GM13977 (cell line): ENCODE results near the gene ZNF718.
"Not testable (repeated sequence)": the region's sequence is repeated elsewhere in the genome, so short reads cannot be mapped to it uniquely, and the experiment has no call there.

Experiments used
- DNase-seq: peaks from one replicate; pipeline ENCODE4 v3.0.0; 2012; ENCODE audit warnings: low spot score
- in situ Hi-C: fragments of 300-500 bp; cut with MboI; formaldehyde crosslinking; loops from one replicate; pipeline ENCODE4 v1.12.0; 2022; ENCODE audit warnings: low sequenced_read_pairs, low pct_unique_long_range_greater_than_20kb, mixed read lengths, inconsistent platforms; ENCODE audit not compliant: unreplicated experiment
- TF ChIP-seq, protein P1 (sequence below): IDR thresholded peaks from 2 replicates; pipeline ENCODE4 v1.5.1; 2012; ENCODE audit warnings: mild to moderate bottlenecking, control low read depth; ENCODE audit not compliant: insufficient read depth; ENCODE audit errors: extremely low read depth, missing control alignments

ZNF718 gene

DNA sequence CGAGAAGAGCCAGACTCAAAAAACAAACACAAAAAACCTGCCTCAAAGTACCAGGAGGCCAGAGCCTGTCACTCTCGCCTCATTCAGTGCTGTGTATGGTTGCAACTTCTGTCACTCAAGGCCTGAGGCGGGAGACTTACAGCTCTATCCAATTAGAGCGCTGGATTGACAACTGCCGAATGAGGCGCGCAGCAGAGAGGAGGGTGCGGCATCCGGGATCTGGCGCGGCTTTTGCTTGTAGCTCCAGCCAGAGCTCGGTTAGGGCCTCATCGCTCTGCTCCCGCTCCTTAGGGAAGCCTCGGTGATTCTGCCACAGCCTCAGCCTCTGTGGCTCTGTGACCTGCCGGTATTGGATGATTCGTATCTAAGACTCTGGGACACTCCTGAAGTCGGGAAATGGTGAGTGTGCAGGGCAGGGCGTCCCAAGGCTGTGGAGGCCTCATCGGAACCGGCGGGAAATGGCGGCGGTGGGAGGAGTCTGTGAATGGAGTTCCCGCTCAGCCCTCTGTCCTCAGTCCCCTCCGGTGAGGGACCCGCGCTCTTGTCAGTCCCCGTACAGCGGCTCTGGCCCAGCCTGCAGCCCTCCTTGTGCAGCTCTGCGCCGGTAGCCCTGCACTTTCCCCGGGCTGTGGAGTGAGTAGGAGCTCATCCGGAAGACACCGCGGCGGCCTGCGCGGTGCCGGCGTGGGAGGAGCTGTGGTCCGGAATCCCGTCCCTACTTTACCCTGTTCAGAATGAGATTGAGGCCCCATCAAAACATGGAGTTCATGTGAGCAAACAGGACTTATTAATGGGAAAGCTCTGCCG, at the start of gene ZNF718:
Gene ZNF718, plus strand, starts transcription at position 227 of the 807 bp plus-strand sequence. Its CDS starts 170 bp downstream, at position 397.
- peak; percentile 93 for DNase-seq
- TF ChIP-seq, protein P1, sequence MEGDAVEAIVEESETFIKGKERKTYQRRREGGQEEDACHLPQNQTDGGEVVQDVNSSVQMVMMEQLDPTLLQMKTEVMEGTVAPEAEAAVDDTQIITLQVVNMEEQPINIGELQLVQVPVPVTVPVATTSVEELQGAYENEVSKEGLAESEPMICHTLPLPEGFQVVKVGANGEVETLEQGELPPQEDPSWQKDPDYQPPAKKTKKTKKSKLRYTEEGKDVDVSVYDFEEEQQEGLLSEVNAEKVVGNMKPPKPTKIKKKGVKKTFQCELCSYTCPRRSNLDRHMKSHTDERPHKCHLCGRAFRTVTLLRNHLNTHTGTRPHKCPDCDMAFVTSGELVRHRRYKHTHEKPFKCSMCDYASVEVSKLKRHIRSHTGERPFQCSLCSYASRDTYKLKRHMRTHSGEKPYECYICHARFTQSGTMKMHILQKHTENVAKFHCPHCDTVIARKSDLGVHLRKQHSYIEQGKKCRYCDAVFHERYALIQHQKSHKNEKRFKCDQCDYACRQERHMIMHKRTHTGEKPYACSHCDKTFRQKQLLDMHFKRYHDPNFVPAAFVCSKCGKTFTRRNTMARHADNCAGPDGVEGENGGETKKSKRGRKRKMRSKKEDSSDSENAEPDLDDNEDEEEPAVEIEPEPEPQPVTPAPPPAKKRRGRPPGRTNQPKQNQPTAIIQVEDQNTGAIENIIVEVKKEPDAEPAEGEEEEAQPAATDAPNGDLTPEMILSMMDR: no peak

DNA sequence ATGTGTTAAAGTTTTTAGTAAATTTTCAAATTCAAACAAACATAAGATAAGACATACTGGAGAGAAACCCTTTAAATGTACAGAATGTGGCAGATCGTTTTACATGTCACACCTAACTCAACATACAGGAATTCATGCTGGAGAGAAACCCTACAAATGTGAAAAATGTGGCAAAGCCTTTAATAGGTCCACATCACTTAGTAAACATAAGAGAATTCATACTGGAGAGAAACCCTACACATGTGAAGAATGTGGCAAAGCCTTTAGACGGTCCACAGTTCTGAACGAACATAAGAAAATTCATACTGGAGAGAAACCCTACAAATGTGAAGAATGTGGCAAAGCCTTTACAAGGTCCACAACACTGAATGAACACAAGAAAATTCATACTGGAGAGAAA, 38.4 kb upstream of the ZNF718 start:
- in situ Hi-C loops: no loop called here
- DNase-seq: no peak
- TF ChIP-seq, protein P1: no peak

More for the DNA sequence above, at the start of gene ZNF718:
- in situ Hi-C loops: no loop called here

DNA sequence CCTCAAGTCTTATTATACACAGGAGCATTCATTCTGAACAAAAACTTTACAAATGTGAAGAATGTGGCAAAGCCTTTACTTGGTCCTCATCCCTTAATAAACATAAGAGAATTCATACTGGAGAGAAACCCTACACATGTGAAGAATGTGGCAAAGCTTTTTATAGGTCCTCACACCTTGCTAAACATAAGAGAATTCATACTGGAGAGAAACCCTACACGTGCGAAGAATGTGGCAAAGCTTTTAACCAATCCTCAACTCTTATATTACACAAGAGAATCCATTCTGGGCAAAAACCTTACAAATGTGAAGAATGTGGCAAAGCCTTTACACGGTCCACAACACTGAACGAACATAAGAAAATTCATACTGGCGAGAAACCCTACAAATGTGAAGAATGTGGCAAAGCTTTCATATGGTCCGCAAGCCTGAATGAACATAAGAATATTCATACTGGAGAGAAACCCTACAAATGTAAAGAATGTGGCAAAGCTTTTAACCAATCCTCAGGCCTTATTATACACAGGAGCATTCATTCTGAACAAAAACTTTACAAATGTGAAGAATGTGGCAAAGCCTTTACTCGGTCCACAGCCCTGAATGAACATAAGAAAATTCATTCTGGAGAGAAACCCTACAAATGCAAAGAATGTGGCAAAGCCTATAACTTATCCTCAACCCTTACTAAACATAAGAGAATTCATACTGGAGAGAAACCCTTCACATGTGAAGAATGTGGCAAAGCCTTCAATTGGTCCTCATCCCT, 37.6 kb upstream of the ZNF718 start:
- DNase-seq, in situ Hi-C loops: not testable (repeated sequence)

DNA sequence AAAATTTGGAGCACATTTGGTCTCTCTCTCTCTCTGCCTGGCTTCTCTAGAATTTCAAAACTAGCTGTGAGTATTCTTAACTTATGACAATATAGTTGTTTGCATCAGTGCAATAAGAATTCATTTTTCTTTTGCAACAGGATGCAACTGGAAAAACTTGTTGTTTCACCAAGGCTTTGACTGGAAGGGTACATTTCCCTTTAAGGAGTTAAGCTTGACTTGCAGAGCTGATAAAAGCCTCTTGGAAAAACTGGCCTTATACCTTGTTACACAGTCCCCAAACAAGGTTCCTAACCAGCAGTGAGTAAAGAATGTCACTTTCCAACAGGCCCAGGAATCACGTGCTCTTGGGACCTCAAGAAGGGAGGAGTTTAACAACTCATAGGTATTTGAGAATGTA, 25.9 kb upstream of the ZNF718 start:
- no peak for DNase-seq
- TF ChIP-seq, protein P1: no peak
- in situ Hi-C loops: no loop called here

DNA sequence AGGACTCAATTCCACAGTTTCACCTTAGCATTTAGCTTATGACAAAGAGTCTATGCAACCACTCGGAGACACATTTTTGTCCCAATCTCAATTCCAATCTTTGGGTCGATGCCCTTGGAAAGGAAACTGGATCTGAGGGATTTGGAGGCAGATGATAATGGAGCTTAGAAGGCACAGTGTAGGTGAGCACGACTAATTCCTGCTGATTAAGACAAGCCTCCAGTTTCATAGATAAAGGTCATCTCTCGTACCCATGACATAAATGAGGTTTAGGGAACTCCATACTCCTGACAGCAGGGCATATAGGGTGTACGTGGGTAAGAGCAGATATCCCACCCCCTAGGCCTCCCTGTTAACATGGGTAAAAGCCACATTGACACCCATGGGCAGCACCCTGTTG, 24.4 kb upstream of the ZNF718 start:
- TF ChIP-seq, protein P1: no peak
- in situ Hi-C loops: no loop called here
- no peak for DNase-seq

DNA sequence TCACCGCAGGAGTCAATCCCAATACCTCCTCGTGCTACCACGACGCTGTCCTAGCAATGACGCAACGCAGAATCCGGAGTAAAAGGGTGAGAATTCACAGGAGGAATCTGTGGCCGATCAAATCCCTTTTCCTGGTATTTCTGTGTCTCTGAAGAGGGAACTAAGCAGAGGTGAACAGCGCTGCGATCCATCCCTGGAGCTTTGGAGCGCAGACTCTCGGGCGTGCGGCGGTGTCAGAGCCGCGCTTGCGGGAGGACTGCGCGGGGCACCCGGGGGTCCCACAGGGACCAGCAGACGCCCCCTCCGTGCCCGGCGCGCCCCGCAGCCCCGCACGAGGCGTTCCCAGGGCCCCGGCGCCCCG, 17.2 kb upstream of the ZNF718 start:
- TF ChIP-seq, protein P1: no peak
- DNase-seq: no peak
- in situ Hi-C loops: no loop called here
